GM12892 (cell line): ENCODE results near the gene CBY2.

ENCODE experiments used
- POLR2AphosphoS5 ChIP-seq: IDR thresholded peaks from 2 replicates; pipeline ENCODE4 v1.6.1; 2011; ENCODE audit warnings: low read depth, low read length, control low read depth
- TAF1 ChIP-seq: IDR thresholded peaks from 2 replicates; pipeline ENCODE4 v1.6.1; 2011; ENCODE audit warnings: low read depth, mild to moderate bottlenecking, control low read depth, low read length, borderline replicate concordance

- TF ChIP-seq POLR2AphosphoS5 (no peak), TAF1 (no peak)
Measured at GRCh38 chr13:45718063-45718462, 15.9 kb downstream of the CBY2 start.
